B cell (primary cell): ENCODE data around the gene GABRG1. TPM values are rescaled to one million over a fixed set of nuclear protein-coding genes. Genes with fewer than 3 reads are reported as not detected.

ENCODE experiments used
- ATAC-seq: fragments of 200-7000 bp; cut with Tn5 transposase; one replicate; pipeline ENCODE4 v1.10.0; 2021; ENCODE audit warnings: low read depth, mild to moderate bottlenecking, moderate number of reproducible peaks, moderate library complexity
- CTCF ChIA-PET: fragments of 350-600 bp; sonication (Branson Sonifier 250); formaldehyde crosslinking; loops from one replicate; lab custom pipeline; 2021; ENCODE audit warnings: antibody characterized with exemption, inconsistent platforms; lab: Charles Lee
- POLR2A ChIA-PET: fragments of 350-600 bp; sonication (Branson Sonifier 250); formaldehyde crosslinking; loops from one replicate; lab custom pipeline; 2021; ENCODE audit warnings: antibody characterized with exemption; lab: Charles Lee
- DNase-seq: peaks from one replicate; pipeline ENCODE4 v3.0.0; 2013
- H2AFZ ChIP-seq: 2 replicates; pipeline ENCODE4 v1.6.1; 2012; ENCODE audit warnings: mild to moderate bottlenecking, low read depth, low read length; ENCODE audit not compliant: insufficient read depth, poor library complexity, severe bottlenecking
- H3K27ac ChIP-seq, 2 donors: 1 replicate in 1 of 2; 2 replicates in 1 of 2; pipeline ENCODE4 v1.5.1; 2012 to 2013; ENCODE audit warnings: low read length in 2 of 2, mild to moderate bottlenecking in 2 of 2, moderate library complexity in 1 of 2
- H3K27me3 ChIP-seq, 4 experiments: fragments of 200-600 bp in 1 of 4; sonication (generic) in 1 of 4; replicated peaks in 1 of 4; 1 replicate in 2 of 4; 2 replicates in 2 of 4; pipeline versions ENCODE4 v1.6.1 to v1.7.0; 2013 to 2016; ENCODE audit warnings: low read length in 3 of 4, mild to moderate bottlenecking in 2 of 4, mixed read lengths in 1 of 4, moderate library complexity in 1 of 4; ENCODE audit not compliant: insufficient read depth in 4 of 4, control insufficient read depth in 3 of 4; ENCODE audit errors: control extremely low read depth in 1 of 4
- H3K36me3 ChIP-seq, 2 experiments: replicated peaks in 1 of 2; 1 replicate in 1 of 2; 2 replicates in 1 of 2; pipeline versions ENCODE4 v1.6.1 to v1.7.1; 2013; ENCODE audit warnings: low read length in 1 of 2; ENCODE audit not compliant: insufficient read depth in 2 of 2, control insufficient read depth in 1 of 2; ENCODE audit errors: control extremely low read depth in 1 of 2, extremely low read depth in 1 of 2
- H3K4me1 ChIP-seq, 2 donors: fragments of 200-600 bp in 1 of 2; sonication (generic) in 1 of 2; 1 replicate in 1 of 2; 2 replicates in 1 of 2; pipeline versions ENCODE4 v1.5.1 to v1.6.1; 2013 to 2017; ENCODE audit warnings: low read length in 2 of 2; ENCODE audit not compliant: control insufficient read depth in 2 of 2, insufficient read depth in 2 of 2
- H3K4me2 ChIP-seq: replicated peaks from 2 replicates; pipeline ENCODE3; 2012; ENCODE audit warnings: mild to moderate bottlenecking, low read depth, low read length; ENCODE audit not compliant: poor library complexity, severe bottlenecking
- H3K4me3 ChIP-seq, 5 experiments: fragments of 200-600 bp in 1 of 5; sonication (generic) in 1 of 5; 1 replicate in 3 of 5; 2 replicates in 2 of 5; pipeline versions ENCODE4 v1.5.1 to v1.7.0; 2011 to 2016; ENCODE audit warnings: low read length in 4 of 5, mild to moderate bottlenecking in 4 of 5, low read depth in 2 of 5, control low read depth in 1 of 5, moderate library complexity in 1 of 5; ENCODE audit not compliant: insufficient read depth in 1 of 5; ENCODE audit errors: control extremely low read depth in 1 of 5, extremely low read depth in 1 of 5
- H3K79me2 ChIP-seq: fragments of 200-600 bp; sonication (generic); one replicate; pipeline ENCODE4 v1.6.0; 2016; ENCODE audit warnings: low read length; ENCODE audit not compliant: control insufficient read depth, insufficient read depth
- H3K9ac ChIP-seq: fragments of 200-600 bp; sonication (generic); 2 replicates; pipeline ENCODE4 v1.6.1; 2017; ENCODE audit warnings: mild to moderate bottlenecking, low read length, moderate library complexity
- H3K9me3 ChIP-seq, 3 donors: one replicate each; pipeline versions ENCODE4 v1.6.1 to v1.7.1; 2013; ENCODE audit warnings: low read length in 2 of 3; ENCODE audit not compliant: control insufficient read depth in 2 of 3, insufficient read depth in 1 of 3; ENCODE audit errors: control extremely low read depth in 1 of 3
- H4K20me1 ChIP-seq: 2 replicates; pipeline ENCODE4 v1.6.0; 2012; ENCODE audit warnings: mild to moderate bottlenecking, low read length; ENCODE audit not compliant: insufficient read depth, control insufficient read depth, poor library complexity, severe bottlenecking
- H3K27ac Mint-ChIP-seq: one replicate; pipeline ENCODE4 v1.8.0; 2021; ENCODE audit warnings: mixed read lengths
- H3K27me3 Mint-ChIP-seq: one replicate; pipeline ENCODE4 v1.8.0; 2021; ENCODE audit warnings: mixed read lengths
- H3K4me1 Mint-ChIP-seq: one replicate; pipeline ENCODE4 v1.8.0; 2021; ENCODE audit warnings: mixed read lengths
- H3K4me3 Mint-ChIP-seq: one replicate; pipeline ENCODE4 v1.8.0; 2021; ENCODE audit warnings: mixed read lengths
- H3K9me3 Mint-ChIP-seq: one replicate; pipeline ENCODE4 v1.8.0; 2022; ENCODE audit warnings: mixed read lengths; ENCODE audit not compliant: insufficient read depth
- CTCF ChIP-seq: fragments of 200-600 bp; IDR thresholded peaks from one replicate; pipeline ENCODE4 v1.8.0; 2022; ENCODE audit warnings: antibody characterized with exemption, mild to moderate bottlenecking
- EZH2 ChIP-seq: IDR thresholded peaks from 2 replicates; pipeline ENCODE4 v1.6.1; 2012; ENCODE audit warnings: borderline replicate concordance, low read depth, mild to moderate bottlenecking, moderate library complexity, low read length; ENCODE audit not compliant: insufficient read depth, poor library complexity, severe bottlenecking
- WGBS: methylation state at CpG from one replicate; pipeline ENCODE4 v1.1.5; 2013; ENCODE audit warnings: missing lambda C conversion rate; ENCODE audit not compliant: insufficient coverage; 5-methylcytosine and 5-hydroxymethylcytosine counted together
- intact Hi-C: fragments of 100-400 bp; cut with micrococcal nuclease; formaldehyde crosslinking; loops from one replicate; pipeline ENCODE4 v1.10.0; 2022
- polyA plus RNA-seq: library from polyadenylated mRNA; depleted of rRNA; stranded (reverse); fragments of >200 nt; gene quantifications from 2 replicates; pipeline ENCODE4 v1.2.3, GENCODE V29; 2012
- total RNA-seq, 2 donors: library from RNA; stranded (reverse); fragments of 120-200 nt in 1 of 2; gene quantifications; 1 replicate in 1 of 2; 2 replicates in 1 of 2; pipeline versions ENCODE4 v1.2.3 to v1.2.4, GENCODE V29; 2013 to 2022

Gene GABRG1
- total and polyA plus RNA-seq, 2 donors (not counting 1 experiment from before 2014, with no cell fraction given), result not detected

- ChIA-PET POLR2A (no interaction called here), CTCF (no interaction called here)
- no peak overlapping the region for H3K4me3 ChIP-seq
- TF ChIP-seq EZH2, result no peak
- TF ChIP-seq CTCF, result no peak
- Mint-ChIP-seq H3K4me3 (no peak overlapping the region), H3K4me1 (no peaks in the 10 kb centered on the region), H3K27ac (no peak overlapping the region), H3K27me3 (no peaks in the 10 kb centered on the region), H3K9me3 (peaks cover 2% of the 10 kb centered on the region)
- no peak overlapping the region for H2AFZ ChIP-seq
- no peak for DNase-seq
- no peaks in the 10 kb centered on the region for H4K20me1 ChIP-seq
- no peaks in the 10 kb centered on the region for H3K79me2 ChIP-seq
- no peak overlapping the region for H3K27ac ChIP-seq
- no peak for ATAC-seq
- H3K9me3 ChIP-seq, result no peaks in the 10 kb centered on the region
- no peaks in the 10 kb centered on the region for H3K4me1 ChIP-seq
- intact Hi-C loops, result no loop called here
- 83% methylated on average over 5 of the region's 5 CpGs for WGBS
- H3K36me3 ChIP-seq, result no peaks in the 10 kb centered on the region
- H3K9ac ChIP-seq, result no peak overlapping the region
- H3K4me2 ChIP-seq, result no peak overlapping the region
- H3K27me3 ChIP-seq, result no peaks in the 10 kb centered on the region
Measured at GRCh38 chr4:46081674-46082073, 42.2 kb downstream of the GABRG1 start.

GRCh38 chr4:46081248-46081647 lies 42.6 kb downstream of the GABRG1 start:
- H3K27me3 Mint-ChIP-seq, result no peaks in the 10 kb centered on the region
- H3K4me3 ChIP-seq, result no peak overlapping the region
- no peak for ATAC-seq
- no peak for DNase-seq
- H3K9ac ChIP-seq, result no peak overlapping the region
- no peak for TF ChIP-seq CTCF
- no peaks in the 10 kb centered on the region for H4K20me1 ChIP-seq
- H3K9me3 ChIP-seq, result no peaks in the 10 kb centered on the region
- no peak overlapping the region for H2AFZ ChIP-seq
- POLR2A ChIA-PET, result no interaction called here
- H3K79me2 ChIP-seq, result no peaks in the 10 kb centered on the region
- CTCF ChIA-PET, result no interaction called here
- H3K4me1 ChIP-seq, result no peaks in the 10 kb centered on the region
- no peak overlapping the region for H3K4me2 ChIP-seq
- H3K36me3 ChIP-seq, result no peaks in the 10 kb centered on the region
- H3K9me3 Mint-ChIP-seq, result peaks cover 2% of the 10 kb centered on the region
- H3K4me3 Mint-ChIP-seq, result no peak overlapping the region
- intact Hi-C loops, result no loop called here
- H3K27me3 ChIP-seq, result no peaks in the 10 kb centered on the region
- no peak overlapping the region for H3K27ac ChIP-seq
- no peaks in the 10 kb centered on the region for H3K4me1 Mint-ChIP-seq
- no peak overlapping the region for H3K27ac Mint-ChIP-seq
